HEK293T (cell line): ENCODE measurements around the gene GSTM5.

Experiments used
- BHLHE40 ChIP-seq: fragments of 450-650 bp; IDR thresholded peaks from 2 replicates; pipeline ENCODE4 v1.6.1; 2016; ENCODE audit warnings: mild to moderate bottlenecking, moderate library complexity, borderline replicate concordance
- CTBP1 ChIP-seq: fragments of 450-650 bp; IDR thresholded peaks from 2 replicates; pipeline ENCODE4 v1.6.1; 2016; ENCODE audit warnings: borderline replicate concordance
- ELF4 ChIP-seq: fragments of 450-650 bp; IDR thresholded peaks from 2 replicates; pipeline ENCODE4 v1.6.1; 2017; ENCODE audit warnings: antibody characterized with exemption
- FOXA1 ChIP-seq: fragments of 450-650 bp; IDR thresholded peaks from 2 replicates; pipeline ENCODE4 v1.6.1; 2016; ENCODE audit warnings: mild to moderate bottlenecking
- FOXK2 ChIP-seq: fragments of 450-650 bp; IDR thresholded peaks from 2 replicates; pipeline ENCODE4 v1.6.1; 2016; ENCODE audit warnings: mild to moderate bottlenecking
- FOXM1 ChIP-seq: fragments of 450-650 bp; IDR thresholded peaks from 2 replicates; pipeline ENCODE4 v1.6.1; 2017; ENCODE audit warnings: mild to moderate bottlenecking, borderline replicate concordance
- HDGF ChIP-seq: fragments of 450-650 bp; IDR thresholded peaks from 2 replicates; pipeline ENCODE4 v1.6.1; 2017; ENCODE audit warnings: antibody characterized with exemption, borderline replicate concordance
- L3MBTL2 ChIP-seq: fragments of 450-650 bp; conservative IDR thresholded peaks from 2 replicates; pipeline ENCODE4 v1.6.1; 2016; ENCODE audit warnings: mild to moderate bottlenecking
- PKNOX1 ChIP-seq: fragments of 450-650 bp; IDR thresholded peaks from 2 replicates; pipeline ENCODE4 v1.6.1; 2016
- SP1 ChIP-seq: fragments of 450-650 bp; IDR thresholded peaks from 2 replicates; pipeline ENCODE4 v1.6.1; 2017
- SUZ12 ChIP-seq: fragments of 450-650 bp; IDR thresholded peaks from 2 replicates; pipeline ENCODE4 v1.6.1; 2016; ENCODE audit warnings: mild to moderate bottlenecking
- TARDBP ChIP-seq: fragments of 450-650 bp; IDR thresholded peaks from 2 replicates; pipeline ENCODE4 v1.6.1; 2016
- ZNF384 ChIP-seq: fragments of 450-650 bp; IDR thresholded peaks from 2 replicates; pipeline ENCODE4 v1.6.1; 2016

DNA sequence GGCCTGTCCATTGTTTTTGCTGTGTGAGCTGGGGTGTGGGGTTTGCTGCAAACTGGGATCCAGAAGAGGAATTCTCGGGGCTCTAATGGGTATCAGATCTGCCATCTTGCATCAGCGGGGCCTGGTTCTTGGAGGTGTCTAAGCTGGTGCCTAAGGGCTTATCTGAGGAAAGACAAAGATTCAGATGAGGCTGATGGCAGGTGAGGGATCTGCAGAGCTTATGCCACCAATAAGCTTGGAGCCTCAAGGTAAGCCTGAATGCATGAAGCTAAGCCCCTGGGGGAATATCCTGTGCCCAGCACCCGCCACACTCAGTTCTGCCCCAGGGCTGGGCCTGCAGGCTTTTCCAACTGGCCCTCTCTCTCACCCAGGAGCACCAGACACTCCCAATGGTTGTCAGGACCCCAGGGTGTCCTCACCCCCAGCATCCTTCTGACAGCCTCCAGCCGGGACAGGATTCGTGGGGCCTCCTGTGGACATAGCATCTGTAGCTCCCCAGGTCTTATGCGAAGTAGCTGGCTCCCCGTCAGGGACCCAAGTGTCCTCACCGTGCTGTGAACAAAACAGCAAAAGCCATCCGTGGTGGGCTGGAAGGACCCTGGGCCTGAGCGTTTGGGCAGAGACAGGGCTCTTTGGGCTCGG, 38.3 kb downstream of the GSTM5 start:
- TF ChIP-seq BHLHE40 (no peak), ZNF384 (no peak), SUZ12 (no peak), FOXM1 (no peak), HDGF (no peak), L3MBTL2 (no peak), FOXK2 (no peak), SP1 (no peak), ELF4 (no peak), PKNOX1 (no peak), TARDBP (no peak), FOXA1 (no peak), CTBP1 (no peak)
